Mucosa of stomach (tissue), 1 donor: ENCODE results near the gene LYPD5.
A peak's percentile ranks its signal among the peaks of the same experiment; 100 is the strongest.
"Not testable (repeated sequence)": the region's sequence is repeated elsewhere in the genome, so short reads cannot be mapped to it uniquely, and the experiment has no call there.

Experiments used
- H3K27me3 ChIP-seq: one replicate; pipeline ENCODE4 v1.7.0; 2013; ENCODE audit warnings: mild to moderate bottlenecking, low read length; ENCODE audit not compliant: control insufficient read depth, insufficient read depth
- H3K36me3 ChIP-seq: one replicate; pipeline ENCODE4 v1.7.0; 2013; ENCODE audit warnings: low read length; ENCODE audit not compliant: control insufficient read depth, insufficient read depth
- H3K4me1 ChIP-seq: one replicate; pipeline ENCODE4 v1.7.0; 2013; ENCODE audit warnings: mild to moderate bottlenecking, low read length; ENCODE audit not compliant: control insufficient read depth, insufficient read depth
- H3K4me3 ChIP-seq: one replicate; pipeline ENCODE4 v1.7.0; 2013; ENCODE audit warnings: low read length
- H3K9ac ChIP-seq: one replicate; pipeline ENCODE4 v1.7.0; 2013; ENCODE audit warnings: mild to moderate bottlenecking, low read length, moderate library complexity
- H3K9me3 ChIP-seq: one replicate; pipeline ENCODE4 v1.7.0; 2013; ENCODE audit warnings: mild to moderate bottlenecking, low read length, moderate library complexity; ENCODE audit not compliant: control insufficient read depth
- donor health status: Pancreatic carcinoma.

The LYPD5 gene

GRCh38 chr19:43773725-43774102 lies 28.5 kb downstream of the LYPD5 start:
- Histone ChIP-seq H3K27me3 (no peaks in the 10 kb centered on the region), H3K4me3 (no peak overlapping the region), H3K9me3 (no peaks in the 10 kb centered on the region), H3K36me3 (peaks cover 23% of the 10 kb centered on the region), H3K9ac (peak overlapping the region; percentile 46), H3K4me1 (peaks cover 57% of the 10 kb centered on the region)

GRCh38 chr19:43769256-43769655 lies 33.0 kb downstream of the LYPD5 start:
- Histone ChIP-seq H3K4me3 (no peak overlapping the region), H3K4me1 (peaks cover 53% of the 10 kb centered on the region), H3K9me3 (no peaks in the 10 kb centered on the region), H3K9ac (no peak overlapping the region), H3K36me3 (peaks cover 39% of the 10 kb centered on the region), H3K27me3 (no peaks in the 10 kb centered on the region)

- Histone ChIP-seq H3K4me1 (peaks cover 45% of the 10 kb centered on the region), H3K4me3 (no peak overlapping the region), H3K9ac (no peak overlapping the region), H3K27me3 (no peaks in the 10 kb centered on the region), H3K36me3 (peaks cover 39% of the 10 kb centered on the region), H3K9me3 (no peaks in the 10 kb centered on the region)
Observed at GRCh38 chr19:43768273-43769050, 33.8 kb downstream of the LYPD5 start.

- Histone ChIP-seq H3K27me3 (no peaks in the 10 kb centered on the region), H3K36me3 (peaks cover 39% of the 10 kb centered on the region), H3K9me3 (no peaks in the 10 kb centered on the region), H3K9ac (no peak overlapping the region), H3K4me3 (no peak overlapping the region), H3K4me1 (peaks cover 41% of the 10 kb centered on the region)
Observed at GRCh38 chr19:43767818-43768217, 34.4 kb downstream of the LYPD5 start.

GRCh38 chr19:43767316-43767715 lies 34.9 kb downstream of the LYPD5 start:
- Histone ChIP-seq H3K4me1 (peaks cover 41% of the 10 kb centered on the region), H3K4me3 (no peak overlapping the region), H3K36me3 (peaks cover 39% of the 10 kb centered on the region), H3K9ac (no peak overlapping the region), H3K27me3 (no peaks in the 10 kb centered on the region), H3K9me3 (no peaks in the 10 kb centered on the region)

GRCh38 chr19:43766755-43767043 lies 35.5 kb downstream of the LYPD5 start:
- H3K4me3 ChIP-seq = no peak overlapping the region
- peak overlapping the region; percentile 2 for H3K9ac ChIP-seq
- no peaks in the 10 kb centered on the region for H3K27me3 ChIP-seq
- H3K36me3 ChIP-seq = peaks cover 39% of the 10 kb centered on the region
- peaks cover 41% of the 10 kb centered on the region for H3K4me1 ChIP-seq
- no peaks in the 10 kb centered on the region for H3K9me3 ChIP-seq

GRCh38 chr19:43765109-43765876 lies 37.0 kb downstream of the LYPD5 start:
- Histone ChIP-seq H3K4me1 (peaks cover 41% of the 10 kb centered on the region), H3K4me3 (no peak overlapping the region), H3K9ac (no peak overlapping the region), H3K27me3 (no peaks in the 10 kb centered on the region), H3K9me3 (no peaks in the 10 kb centered on the region), H3K36me3 (peaks cover 29% of the 10 kb centered on the region)

GRCh38 chr19:43764684-43765083 lies 37.6 kb downstream of the LYPD5 start:
- Histone ChIP-seq H3K36me3 (peaks cover 25% of the 10 kb centered on the region), H3K4me1 (peaks cover 41% of the 10 kb centered on the region)
- not testable (repeated sequence) for H3K9ac ChIP-seq, H3K4me3 ChIP-seq, H3K27me3 ChIP-seq, H3K9me3 ChIP-seq

GRCh38 chr19:43763473-43763939 lies 38.7 kb downstream of the LYPD5 start:
- peaks cover 34% of the 10 kb centered on the region for H3K4me1 ChIP-seq
- H3K36me3 ChIP-seq = peaks cover 17% of the 10 kb centered on the region
- H3K9me3 ChIP-seq = no peaks in the 10 kb centered on the region
- H3K27me3 ChIP-seq = no peaks in the 10 kb centered on the region
- no peak overlapping the region for H3K4me3 ChIP-seq
- no peak overlapping the region for H3K9ac ChIP-seq

GRCh38 chr19:43762814-43763213 lies 39.4 kb downstream of the LYPD5 start:
- Histone ChIP-seq H3K4me1 (peaks cover 33% of the 10 kb centered on the region), H3K27me3 (no peaks in the 10 kb centered on the region), H3K36me3 (peaks cover 12% of the 10 kb centered on the region), H3K9me3 (no peaks in the 10 kb centered on the region), H3K9ac (no peak overlapping the region), H3K4me3 (no peak overlapping the region)

- Histone ChIP-seq H3K4me1 (peaks cover 34% of the 10 kb centered on the region), H3K27me3 (no peaks in the 10 kb centered on the region), H3K9ac (no peak overlapping the region), H3K9me3 (no peaks in the 10 kb centered on the region), H3K36me3 (no peaks in the 10 kb centered on the region), H3K4me3 (no peak overlapping the region)
Observed at GRCh38 chr19:43760941-43761340, 41.3 kb downstream of the LYPD5 start.

GRCh38 chr19:43759515-43759914 lies 42.7 kb downstream of the LYPD5 start:
- Histone ChIP-seq H3K9ac (no peak overlapping the region), H3K36me3 (no peaks in the 10 kb centered on the region), H3K9me3 (no peaks in the 10 kb centered on the region), H3K27me3 (no peaks in the 10 kb centered on the region), H3K4me3 (no peak overlapping the region), H3K4me1 (peaks cover 28% of the 10 kb centered on the region)
